HG03460 (cell line): ENCODE data around the gene RGPD4.
"Not testable (repeated sequence)": the region's sequence is repeated elsewhere in the genome, so short reads cannot be mapped to it uniquely, and the experiment has no call there.

Source experiments
- ATAC-seq: cut with Tn5 transposase; IDR thresholded peaks from one replicate; pipeline ENCODE4 v1.9.1; 2021; ENCODE audit not compliant: unreplicated experiment

The RGPD4 gene

DNA sequence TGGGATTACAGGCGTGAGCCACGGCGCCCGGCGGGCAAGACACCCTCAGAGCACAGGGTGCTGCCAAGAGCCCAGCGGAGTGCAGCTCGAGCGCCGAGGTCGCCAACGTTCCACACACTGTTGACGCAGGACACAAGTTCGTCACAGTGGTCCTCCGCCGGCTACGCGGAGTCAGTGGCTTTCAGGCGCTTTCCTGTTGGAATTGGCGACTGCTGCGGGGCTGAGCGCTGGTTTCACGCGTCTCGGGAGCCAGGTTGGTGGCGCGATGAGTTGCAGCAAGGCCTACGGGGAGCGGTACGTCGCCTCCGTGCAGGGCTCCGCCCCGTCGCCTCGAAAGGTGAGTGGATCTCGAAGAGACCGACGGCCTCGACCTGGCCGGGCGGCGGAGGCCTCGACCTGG, at the start of gene RGPD4:
Gene RGPD4 (plus strand): TSS at position 144 of the 400 bp plus-strand sequence. CDS start 122 bp downstream, at position 266.
- ATAC-seq = not testable (repeated sequence)

DNA sequence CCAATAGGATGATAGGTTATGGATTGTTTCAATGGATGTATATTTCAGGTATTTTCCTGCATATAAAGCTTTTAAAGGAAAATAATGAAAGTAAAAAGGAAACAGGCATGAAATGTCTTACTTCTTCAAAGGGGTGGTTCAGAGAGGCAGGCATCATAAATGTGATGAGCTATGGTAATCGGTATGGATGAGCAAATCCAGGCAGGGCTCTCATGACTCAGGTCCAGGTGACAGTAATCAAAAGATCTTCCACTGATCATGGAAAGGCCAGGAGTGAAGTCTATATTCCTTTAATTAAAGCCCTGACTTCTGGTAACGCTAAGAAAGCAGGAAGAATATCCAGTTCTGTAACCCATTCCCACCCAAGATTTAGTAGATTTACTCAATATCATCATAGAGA, 48.7 kb upstream of the RGPD4 start:
- ATAC-seq = no peak

DNA sequence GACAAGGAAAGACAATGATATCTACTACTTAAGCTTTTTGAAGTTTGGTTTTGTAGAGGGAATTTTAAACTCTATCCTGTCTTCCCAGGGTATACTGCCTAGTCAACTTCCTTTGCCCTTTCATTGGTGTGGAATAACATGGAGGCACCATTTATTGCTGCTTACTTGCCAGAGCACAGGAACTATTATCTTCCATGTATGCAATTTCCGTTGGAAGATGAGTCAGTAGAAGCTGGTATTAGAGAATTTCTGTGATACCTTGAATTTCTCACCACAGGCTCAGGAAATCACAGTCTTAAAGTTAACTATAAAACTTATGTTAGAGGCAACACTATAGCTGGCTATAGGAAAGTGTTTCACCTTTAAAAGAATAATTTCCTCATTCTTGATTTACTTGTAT, 40.9 kb upstream of the RGPD4 start:
- no peak for ATAC-seq

DNA sequence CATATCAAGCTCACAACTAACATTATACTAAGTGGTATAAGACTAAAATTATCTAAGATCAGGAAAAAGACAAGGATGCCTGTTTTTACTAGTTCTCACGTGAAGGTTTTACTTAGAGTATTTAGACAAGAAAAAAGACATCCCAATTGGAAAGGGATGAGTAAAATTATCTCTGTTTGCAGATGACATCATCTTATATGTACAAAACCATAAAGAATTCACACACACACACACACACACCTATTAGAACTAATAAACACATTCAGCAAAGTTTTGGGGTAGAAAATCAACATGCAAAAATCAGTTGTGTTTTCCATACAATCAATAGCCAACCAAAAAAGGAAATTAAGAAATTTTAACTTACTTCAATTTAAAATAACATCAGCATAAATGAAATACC, 35.9 kb upstream of the RGPD4 start:
- ATAC-seq = no peak

DNA sequence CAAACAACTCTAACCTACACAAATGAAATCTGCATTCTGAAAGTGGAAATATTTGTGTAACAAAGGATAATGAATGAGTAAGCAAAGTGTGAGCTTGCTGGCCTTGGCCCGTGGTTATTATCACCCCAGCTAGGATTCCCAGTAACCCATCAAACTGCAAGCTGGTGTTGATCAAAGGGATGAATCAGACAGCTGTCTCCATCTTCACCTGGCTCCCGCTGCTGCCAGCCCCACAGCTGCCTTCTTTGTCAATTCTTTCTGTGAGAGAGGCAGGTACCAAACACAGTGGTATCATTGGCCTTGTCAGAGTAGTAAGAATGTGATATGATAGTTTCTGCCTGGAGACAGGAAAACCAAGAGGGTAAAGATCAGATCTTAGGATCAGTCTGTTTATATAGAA, 25.2 kb upstream of the RGPD4 start:
- no peak for ATAC-seq

DNA sequence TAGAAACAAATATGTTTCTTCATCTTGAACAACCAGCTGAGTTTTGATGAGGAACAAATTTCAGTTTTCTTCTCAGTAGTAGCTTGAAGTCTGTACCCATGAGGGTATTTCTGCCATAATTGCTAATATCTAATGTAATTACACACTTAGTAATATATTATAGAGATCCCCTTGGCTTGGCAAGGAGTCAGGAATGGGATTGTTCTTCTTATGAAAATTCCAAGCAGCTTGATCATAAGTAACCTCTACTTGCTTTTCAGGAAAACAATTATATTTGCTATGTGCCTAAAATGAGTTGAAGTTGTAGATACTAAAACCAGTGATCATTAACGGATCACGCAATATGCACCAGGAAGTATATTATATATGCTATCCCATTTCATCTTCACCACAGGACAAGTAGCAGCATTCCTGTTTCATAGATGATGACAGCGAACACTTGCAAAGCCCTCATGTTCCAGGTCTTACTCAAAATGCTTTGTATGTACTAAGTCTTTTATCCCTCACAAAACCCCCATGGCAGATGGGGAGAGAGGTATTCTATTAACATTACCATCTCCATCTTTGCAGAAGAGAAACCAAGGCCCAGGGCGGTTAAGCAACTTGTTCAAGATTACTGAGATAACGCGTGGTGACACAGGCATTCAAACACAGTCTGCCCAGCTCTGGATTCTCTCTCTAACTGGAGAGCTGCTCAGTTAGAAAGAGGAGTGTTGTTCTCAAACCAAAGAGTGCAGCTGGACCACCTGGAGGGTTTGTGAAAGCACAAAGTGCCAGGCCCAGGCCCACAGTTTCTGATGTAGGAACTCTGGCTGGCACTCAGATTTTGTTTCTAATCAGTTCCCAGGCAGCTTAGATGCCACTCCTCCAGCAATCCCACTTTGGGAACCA, 21.8 kb upstream of the RGPD4 start:
- ATAC-seq = no peak

DNA sequence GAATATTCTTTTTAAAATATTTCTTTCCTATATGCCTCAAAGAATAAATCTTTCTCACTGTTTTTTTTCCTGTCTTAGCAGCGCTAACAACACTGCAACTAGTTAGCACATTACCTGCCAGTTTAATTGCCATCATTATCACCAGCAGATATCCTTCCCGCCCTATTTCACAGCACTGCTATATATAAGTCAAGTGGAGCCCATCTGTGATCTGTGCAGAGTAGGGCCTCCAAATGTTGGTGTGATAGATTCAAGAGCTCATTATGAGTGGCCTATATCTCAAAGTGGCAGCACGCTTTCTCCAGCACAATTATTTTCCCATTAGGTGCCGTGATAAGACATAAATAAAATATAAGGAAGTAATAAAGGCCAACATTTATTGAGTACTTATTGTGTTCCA, 19.8 kb upstream of the RGPD4 start:
- no peak for ATAC-seq

DNA sequence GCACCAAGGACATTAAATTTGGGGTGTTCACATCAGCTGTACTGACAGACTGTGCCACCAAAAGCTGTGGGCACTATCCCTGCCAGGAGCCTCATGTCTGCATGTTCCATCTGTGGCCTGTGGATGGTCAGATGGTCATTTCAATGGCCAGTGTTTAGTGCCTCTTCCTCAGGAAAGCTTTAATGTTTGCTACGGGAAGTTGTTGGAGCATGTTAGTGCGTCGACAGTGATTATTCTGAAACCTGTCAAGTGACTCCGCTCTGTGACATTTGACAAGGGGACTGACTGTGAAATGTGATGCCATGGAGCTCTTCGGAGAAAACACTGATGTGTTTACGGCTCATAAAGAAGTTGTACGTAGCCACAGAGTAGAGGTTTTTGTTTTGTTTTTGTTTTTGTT, 18.7 kb upstream of the RGPD4 start:
- ATAC-seq = no peak

DNA sequence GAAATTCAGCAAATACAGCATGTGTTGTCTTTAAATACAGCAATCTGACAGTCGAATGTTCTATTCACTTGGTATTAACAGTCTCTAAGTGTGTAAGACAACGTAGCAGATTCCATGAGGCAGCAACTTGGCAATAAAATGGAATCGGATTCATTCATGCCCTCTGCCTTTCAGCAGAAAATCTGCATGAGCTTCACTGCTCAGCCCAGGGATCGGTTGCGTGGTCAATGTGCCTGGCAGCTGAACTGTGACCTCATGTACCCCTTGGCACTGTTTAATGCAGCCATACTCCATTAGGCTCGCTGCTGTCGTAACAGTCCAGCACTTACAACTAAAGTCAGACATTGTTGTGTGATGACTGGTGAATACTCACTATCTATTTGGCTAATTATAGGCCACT, 17.7 kb upstream of the RGPD4 start:
- ATAC-seq = no peak

DNA sequence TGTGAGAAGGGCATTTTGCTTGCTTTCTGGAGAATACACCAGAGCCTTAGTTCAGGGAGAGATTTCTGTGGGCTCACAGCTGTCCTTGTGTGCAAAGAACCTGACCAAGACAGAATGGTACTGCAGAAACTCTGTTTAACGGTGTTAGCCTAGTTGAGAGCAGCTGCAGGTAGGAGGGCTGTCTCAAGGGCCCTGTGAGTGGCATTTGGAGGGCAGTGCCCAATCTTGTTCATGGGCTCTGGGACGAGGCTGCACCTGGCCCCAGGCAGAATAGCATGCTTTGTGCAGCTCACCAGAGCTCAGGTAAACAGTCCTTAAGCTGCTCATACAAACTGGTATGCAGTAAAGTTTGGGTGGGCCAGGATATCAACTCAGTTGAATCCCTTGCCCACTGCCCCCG, 16.9 kb upstream of the RGPD4 start:
- no peak for ATAC-seq

DNA sequence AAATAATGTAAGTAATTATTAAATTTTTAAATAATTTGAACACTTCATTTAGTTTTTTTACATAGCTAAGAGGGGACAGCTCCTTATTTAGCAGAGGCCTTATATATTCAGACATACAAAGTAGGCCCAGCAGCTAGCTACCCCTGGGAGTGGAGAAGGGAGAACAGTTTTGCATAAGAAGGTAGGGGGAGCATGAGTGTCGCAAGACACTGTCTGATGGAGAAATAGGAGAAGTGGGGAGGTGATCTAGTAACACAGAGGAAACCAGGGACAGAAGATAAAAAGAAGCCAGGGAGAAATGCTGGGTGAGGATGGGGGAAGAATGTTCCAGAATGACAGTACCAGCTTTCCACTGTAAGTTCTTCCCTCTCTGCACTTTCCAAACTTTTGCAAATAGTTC, 16.0 kb upstream of the RGPD4 start:
- ATAC-seq = no peak

DNA sequence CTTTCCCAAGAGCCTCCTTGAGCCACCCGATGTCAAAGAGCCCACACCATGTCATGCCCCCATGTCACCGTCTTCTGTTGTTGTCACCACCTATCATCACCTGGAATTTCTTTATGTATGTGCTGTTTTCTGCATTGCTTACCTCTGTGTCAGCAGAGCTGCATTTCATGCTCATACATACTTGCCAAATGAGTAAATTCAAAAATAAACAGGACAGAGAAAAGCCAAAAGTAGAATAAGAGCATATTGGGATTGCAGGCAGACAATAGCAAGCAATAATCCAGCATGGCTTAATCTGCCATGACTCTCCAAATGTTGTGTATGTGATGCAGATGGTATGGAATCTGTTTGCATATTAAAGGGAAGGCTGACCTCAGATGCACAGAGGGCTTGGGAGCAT, 15.3 kb upstream of the RGPD4 start:
- no peak for ATAC-seq

DNA sequence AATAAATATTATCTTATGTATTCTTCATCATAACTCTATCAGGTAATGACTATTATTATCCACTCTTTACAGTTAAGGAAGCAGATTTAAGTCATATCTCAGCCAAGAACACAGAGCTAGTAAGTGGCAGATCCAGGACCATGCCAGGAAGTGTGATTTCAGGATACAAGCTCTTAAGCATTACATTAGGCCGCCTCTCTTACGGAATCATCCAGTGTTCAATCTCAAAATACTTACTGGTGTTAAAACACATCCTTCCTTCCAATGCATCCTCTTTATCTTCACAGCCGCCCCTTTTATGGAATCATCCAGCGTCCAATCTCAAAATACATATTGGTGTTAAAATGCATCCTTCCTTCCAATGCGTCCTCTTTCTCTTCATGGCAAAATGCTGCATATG, 14.7 kb upstream of the RGPD4 start:
- no peak for ATAC-seq

DNA sequence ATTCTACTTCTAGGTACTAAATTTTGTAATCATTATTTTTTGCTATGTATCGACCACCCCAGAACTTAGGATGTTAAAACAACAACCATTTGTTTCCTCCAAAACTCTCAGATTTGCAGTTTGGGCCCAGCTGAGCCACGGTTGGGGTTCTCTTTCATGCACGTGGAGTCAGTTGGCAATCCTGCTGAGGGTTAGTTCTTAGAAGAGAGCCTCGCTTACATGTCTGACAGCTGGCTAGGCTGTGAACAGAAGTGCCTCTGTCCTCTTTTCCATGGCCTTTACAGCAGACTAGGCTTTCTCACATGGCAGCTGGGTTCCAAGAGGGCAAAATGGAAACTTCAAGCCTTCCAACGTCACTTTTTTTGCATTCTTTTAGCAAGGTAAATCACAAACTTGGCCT, 9.3 kb upstream of the RGPD4 start:
- ATAC-seq = no peak

DNA sequence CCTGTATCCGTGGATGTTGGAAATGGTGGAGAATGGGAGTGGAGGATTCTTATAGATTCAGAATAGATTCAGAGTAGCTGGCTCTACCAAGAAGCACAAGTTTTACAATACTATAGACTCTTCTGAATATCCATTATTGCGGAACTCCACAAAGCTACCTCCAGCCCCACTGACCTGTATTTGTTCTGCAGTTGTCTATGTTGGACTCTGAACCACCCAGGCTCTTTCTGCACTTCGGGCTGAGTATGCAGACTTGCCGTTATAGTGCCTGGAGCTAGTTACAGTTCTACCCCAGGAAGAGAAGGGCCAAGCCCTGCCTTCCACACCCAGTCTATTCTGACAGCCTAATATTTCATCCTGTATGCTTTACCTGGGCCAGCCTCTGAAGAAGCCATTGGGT, 4.4 kb upstream of the RGPD4 start:
- no peak for ATAC-seq

DNA sequence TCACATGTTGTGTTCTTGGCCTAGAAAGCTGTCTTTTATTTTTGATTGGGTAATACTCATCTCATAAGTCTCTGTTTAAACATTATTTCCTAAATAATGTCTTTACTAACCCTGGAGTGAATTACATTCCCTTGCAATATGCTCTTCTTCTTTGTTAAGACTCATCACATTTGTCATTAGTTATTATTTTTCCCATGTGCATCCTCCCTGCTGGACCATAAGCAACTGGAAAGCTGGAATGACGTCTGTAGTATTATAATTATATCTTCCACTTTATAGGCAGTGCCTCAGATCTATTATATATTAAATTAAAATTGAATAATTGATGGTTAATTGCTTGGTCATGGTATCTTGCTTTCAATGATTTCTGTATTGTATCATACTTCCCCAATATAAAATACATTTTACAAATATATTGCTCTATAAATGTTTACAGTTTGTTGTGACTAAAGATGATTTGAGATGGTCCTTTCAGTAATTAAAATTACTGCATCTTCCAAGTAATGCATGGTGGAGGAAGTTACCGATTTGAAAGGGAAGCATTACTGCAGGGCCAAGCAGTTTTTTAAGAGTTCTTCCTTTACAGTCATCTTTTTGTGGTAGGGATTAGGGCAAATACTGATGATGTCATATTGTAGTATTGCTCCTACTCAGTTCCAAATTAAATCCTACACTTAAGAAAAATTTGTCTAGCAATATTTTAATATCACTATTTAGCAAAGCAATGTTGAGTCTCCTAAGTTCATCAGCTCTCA, 2.1 kb upstream of the RGPD4 start:
- no peak for ATAC-seq

DNA sequence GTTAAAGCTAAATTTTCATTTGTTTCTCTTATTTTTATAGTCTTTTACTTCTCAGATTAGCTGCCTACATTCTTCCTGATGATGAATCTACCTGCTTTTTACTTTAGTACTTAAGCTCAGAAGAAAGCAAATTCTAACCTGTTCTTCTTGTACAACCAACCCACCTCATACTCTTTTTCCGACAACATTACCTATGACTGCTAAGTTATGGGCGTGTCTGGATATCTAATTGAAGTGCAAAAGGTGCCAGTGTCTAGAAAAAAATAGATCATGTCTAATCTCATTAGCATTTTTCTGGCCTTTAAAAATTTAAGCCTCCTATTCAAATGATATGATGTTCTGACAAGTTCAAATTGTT, 1.5 kb upstream of the RGPD4 start:
- ATAC-seq = no peak

DNA sequence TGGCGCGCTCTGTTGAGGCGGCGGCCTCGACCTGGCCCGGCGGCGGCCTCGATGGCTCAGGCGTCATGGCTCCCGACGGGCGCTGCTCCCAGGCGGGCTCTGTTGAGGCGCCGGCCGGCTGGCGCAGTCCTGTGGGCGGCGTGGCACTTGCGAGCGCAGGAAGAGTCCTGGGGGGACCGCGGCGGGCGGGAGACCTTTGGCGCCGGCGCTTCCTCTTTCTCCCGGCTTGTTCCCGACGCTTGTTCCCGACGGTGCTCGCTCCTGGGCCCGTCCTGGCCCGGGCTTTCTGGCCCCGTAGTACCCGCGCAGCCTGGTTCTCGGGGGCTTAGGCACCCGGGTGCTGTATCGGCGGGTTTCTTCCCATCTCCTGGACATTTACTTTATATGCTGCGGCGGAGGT, 2.8 kb downstream of the RGPD4 start:
- ATAC-seq = not testable (repeated sequence)

DNA sequence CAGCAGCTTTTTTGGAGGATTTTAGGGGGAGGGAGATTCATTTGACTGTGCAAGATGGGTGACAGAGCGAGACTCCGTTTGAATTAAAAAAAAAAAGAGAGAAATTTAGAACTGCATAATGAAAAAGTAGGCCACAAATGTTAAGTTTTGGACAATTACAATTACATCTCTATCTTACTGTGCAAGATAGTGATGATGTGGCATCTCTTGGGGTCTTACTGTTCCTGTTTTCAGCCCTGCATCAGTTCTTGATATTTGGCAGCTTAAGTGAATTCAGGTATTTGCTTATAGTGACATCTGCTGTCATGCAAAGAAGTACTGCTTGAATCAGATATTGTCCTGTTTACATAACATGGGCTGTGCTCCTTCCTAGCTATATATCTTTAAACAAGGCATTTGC, 6.5 kb downstream of the RGPD4 start:
- not testable (repeated sequence) for ATAC-seq

DNA sequence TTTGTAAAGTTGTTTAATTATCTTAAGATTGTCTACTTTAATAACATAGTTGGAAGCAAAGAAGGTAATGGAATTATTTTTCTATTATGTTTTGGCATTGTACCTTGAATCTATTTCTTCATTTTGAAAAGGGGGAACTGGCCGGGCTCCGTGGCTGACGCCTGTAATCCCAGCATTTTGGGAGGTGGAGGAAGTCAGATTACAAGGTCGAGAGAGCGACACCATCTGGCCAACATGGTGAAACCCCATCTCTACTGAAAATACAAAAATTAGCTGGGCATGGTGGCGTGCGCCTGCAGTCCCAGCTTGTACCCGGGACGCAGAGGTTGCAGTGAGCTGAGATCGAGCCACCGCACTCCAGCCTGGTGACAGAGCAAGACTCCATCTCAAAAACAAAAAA, 6.9 kb downstream of the RGPD4 start:
- not testable (repeated sequence) for ATAC-seq

DNA sequence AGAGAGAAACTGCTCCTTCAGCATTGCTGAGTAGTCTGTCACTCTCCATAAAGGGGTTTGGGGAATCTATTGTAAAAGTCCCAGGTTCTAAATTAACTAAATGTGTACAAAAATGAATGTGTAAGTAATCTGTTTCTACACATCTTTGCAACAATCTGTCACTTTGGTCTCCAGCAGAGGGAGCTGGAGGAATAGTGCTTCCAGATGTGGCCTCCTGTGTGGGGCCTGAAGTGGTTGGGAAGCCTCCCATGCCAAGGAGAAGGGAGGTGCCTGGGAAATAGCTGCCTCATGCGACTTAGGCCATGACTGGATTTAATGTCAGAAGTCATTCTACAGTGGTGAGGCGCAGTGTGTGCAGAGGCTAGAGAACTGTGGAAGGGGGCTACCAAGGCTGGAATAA, 89.4 kb downstream of the RGPD4 start:
- not testable (repeated sequence) for ATAC-seq

DNA sequence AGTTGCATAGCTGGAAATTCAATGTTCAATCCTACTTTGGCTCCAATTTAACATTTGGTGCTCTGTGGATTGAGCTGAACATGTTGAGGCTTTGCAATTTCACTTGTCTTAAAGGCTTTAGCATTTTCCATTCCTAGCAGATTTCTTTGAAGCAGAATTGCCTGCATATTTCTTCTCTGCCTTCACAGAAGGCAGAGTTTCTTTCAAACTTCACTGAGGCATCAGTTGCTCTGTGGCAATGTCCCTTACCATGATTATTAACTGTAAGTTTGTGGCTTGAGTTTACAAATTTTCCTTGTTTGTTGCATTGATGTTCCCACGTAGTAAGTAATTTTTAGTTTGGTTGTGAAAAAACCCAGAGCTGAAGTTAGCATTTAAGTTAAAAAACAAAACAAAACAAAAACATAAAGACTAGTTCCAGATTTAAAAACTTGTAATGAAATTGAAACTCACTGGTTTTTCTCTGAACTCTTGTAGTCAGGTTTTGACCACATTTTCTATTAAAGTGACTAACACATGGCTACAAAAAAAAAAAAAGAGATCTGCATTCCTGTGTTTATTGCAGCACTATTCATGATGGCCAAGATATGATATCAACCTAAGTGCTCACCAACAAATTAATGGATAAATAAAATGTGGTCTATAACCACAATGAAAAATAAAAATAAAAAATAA, 90.1 kb downstream of the RGPD4 start:
- ATAC-seq = not testable (repeated sequence)
